GM19099 (cell line): ENCODE data around the gene ECHS1.

Experiments used
- POLR2A ChIP-seq: IDR thresholded peaks from 3 replicates; pipeline ENCODE4 v1.6.1; 2011; ENCODE audit warnings: low read depth; ENCODE audit not compliant: insufficient read length; ENCODE audit errors: extremely low read depth

Gene ECHS1

GRCh38 chr10:133372507-133372906 lies 647 bp downstream of the ECHS1 start:
- no peak for TF ChIP-seq POLR2A

GRCh38 chr10:133370030-133370786 lies 2.9 kb downstream of the ECHS1 start:
- TF ChIP-seq POLR2A: no peak

GRCh38 chr10:133368153-133368552 lies 5.0 kb downstream of the ECHS1 start:
- no peak for TF ChIP-seq POLR2A

GRCh38 chr10:133366751-133367150 lies 6.4 kb downstream of the ECHS1 start:
- no peak for TF ChIP-seq POLR2A

GRCh38 chr10:133366130-133366478 lies 7.0 kb downstream of the ECHS1 start:
- no peak for TF ChIP-seq POLR2A

GRCh38 chr10:133365461-133366129 lies 7.6 kb downstream of the ECHS1 start:
- no peak for TF ChIP-seq POLR2A

GRCh38 chr10:133364645-133365431 lies 8.3 kb downstream of the ECHS1 start:
- no peak for TF ChIP-seq POLR2A

GRCh38 chr10:133362846-133363245 lies 10.3 kb downstream of the ECHS1 start:
- TF ChIP-seq POLR2A: no peak

GRCh38 chr10:133361773-133362441 lies 11.2 kb downstream of the ECHS1 start:
- TF ChIP-seq POLR2A: no peak

- TF ChIP-seq POLR2A: no peak
These were observed 11.9 kb downstream of the ECHS1 start for GRCh38 chr10:133361227-133361626.

GRCh38 chr10:133359972-133360610 lies 13.1 kb downstream of the ECHS1 start:
- no peak for TF ChIP-seq POLR2A

GRCh38 chr10:133359554-133359971 lies 13.6 kb downstream of the ECHS1 start:
- no peak for TF ChIP-seq POLR2A

- TF ChIP-seq POLR2A: no peak
These were observed 14.2 kb downstream of the ECHS1 start for GRCh38 chr10:133358925-133359310.

- no peak for TF ChIP-seq POLR2A
These were observed 14.8 kb downstream of the ECHS1 start for GRCh38 chr10:133358162-133358924.

- TF ChIP-seq POLR2A: peak; percentile 74
These were observed 15.6 kb downstream of the ECHS1 start, which contains the start of gene FUOM for GRCh38 chr10:133357285-133358161. Gene FUOM (minus strand): TSS chr10:133358019. CDS start chr10:133358007, 12 bp downstream.
